HG03565 (cell line): ENCODE data around the gene SPATA20.

Experiments
- ATAC-seq: cut with Tn5 transposase; IDR thresholded peaks from one replicate; pipeline ENCODE4 v1.9.1; 2021; ENCODE audit warnings: mild to moderate bottlenecking, moderate library complexity; ENCODE audit not compliant: unreplicated experiment

SPATA20 gene

GRCh38 chr17:50573866-50574611, 27.1 kb downstream of the SPATA20 start:
- ATAC-seq: no peak

- no peak for ATAC-seq
Observed at GRCh38 chr17:50575581-50576210, 28.7 kb downstream of the SPATA20 start.

GRCh38 chr17:50576864-50577263, 29.9 kb downstream of the SPATA20 start:
- ATAC-seq: no peak

- ATAC-seq: no peak
Observed at GRCh38 chr17:50577451-50577954, 30.5 kb downstream of the SPATA20 start.

GRCh38 chr17:50578173-50578572, 31.2 kb downstream of the SPATA20 start:
- ATAC-seq: no peak

- ATAC-seq: no peak
Observed at GRCh38 chr17:50579399-50579798, 32.4 kb downstream of the SPATA20 start.

GRCh38 chr17:50580646-50581045, 33.7 kb downstream of the SPATA20 start:
- ATAC-seq: no peak

- ATAC-seq: no peak
Observed at GRCh38 chr17:50581316-50581715, 34.3 kb downstream of the SPATA20 start.

- ATAC-seq: no peak
Observed at GRCh38 chr17:50582741-50583140, 35.8 kb downstream of the SPATA20 start.

- no peak for ATAC-seq
Observed at GRCh38 chr17:50583641-50584040, 36.7 kb downstream of the SPATA20 start.

- no peak for ATAC-seq
Observed at GRCh38 chr17:50584116-50584515, 37.1 kb downstream of the SPATA20 start.

- no peak for ATAC-seq
Observed at GRCh38 chr17:50584749-50585148, 37.8 kb downstream of the SPATA20 start.

- no peak for ATAC-seq
Observed at GRCh38 chr17:50585346-50585745, 38.4 kb downstream of the SPATA20 start.

- no peak for ATAC-seq
Observed at GRCh38 chr17:50585891-50586290, 38.9 kb downstream of the SPATA20 start.

- ATAC-seq: no peak
Observed at GRCh38 chr17:50586421-50587247, 39.7 kb downstream of the SPATA20 start.

GRCh38 chr17:50587571-50587970, 40.6 kb downstream of the SPATA20 start:
- no peak for ATAC-seq

- ATAC-seq: no peak
Observed at GRCh38 chr17:50588391-50589049, 41.5 kb downstream of the SPATA20 start.

GRCh38 chr17:50589095-50589705, 42.2 kb downstream of the SPATA20 start:
- no peak for ATAC-seq

- ATAC-seq: no peak
Observed at GRCh38 chr17:50590946-50591737, 44.2 kb downstream of the SPATA20 start.

GRCh38 chr17:50593321-50593720, 46.3 kb downstream of the SPATA20 start:
- ATAC-seq: no peak
